ENCODE results near the gene PMPCA.

The PMPCA gene

DNA sequence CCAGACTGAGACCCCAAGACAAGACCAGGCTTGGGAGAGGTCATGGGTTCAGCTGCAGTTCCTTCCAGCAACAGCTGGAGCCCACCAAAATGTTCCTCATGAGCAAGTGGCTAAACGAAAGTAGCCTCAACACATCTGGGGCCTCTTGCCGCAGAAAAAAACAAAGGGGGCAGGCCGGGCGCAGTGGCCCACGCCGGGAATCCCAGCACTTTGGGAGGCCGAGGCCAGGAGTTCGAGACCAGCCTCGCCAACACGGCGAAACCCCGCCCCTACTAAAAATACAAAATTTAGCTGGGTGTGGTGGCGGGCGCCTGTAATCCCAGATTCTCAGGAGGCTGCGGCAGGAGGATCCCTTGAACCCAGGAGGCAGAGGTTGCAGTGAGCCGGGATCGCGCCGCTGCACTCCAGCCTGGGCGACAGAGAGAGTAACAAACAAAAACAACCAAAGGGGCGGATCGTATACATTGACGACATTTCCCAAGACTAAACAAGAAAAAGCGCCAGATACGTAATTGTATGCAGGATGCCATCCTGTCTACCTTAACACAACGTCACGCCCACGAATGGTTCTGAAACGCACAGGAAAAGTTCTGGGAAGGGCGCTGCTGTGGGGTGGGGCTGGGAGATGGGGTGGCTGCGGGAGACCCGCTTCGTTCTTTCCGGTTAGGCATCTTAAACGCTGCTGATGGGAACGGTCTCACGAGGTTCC, 27.5 kb downstream of the PMPCA start:
- peak in 1 of 2 experiments; percentile 29 for DNase-seq

DNA sequence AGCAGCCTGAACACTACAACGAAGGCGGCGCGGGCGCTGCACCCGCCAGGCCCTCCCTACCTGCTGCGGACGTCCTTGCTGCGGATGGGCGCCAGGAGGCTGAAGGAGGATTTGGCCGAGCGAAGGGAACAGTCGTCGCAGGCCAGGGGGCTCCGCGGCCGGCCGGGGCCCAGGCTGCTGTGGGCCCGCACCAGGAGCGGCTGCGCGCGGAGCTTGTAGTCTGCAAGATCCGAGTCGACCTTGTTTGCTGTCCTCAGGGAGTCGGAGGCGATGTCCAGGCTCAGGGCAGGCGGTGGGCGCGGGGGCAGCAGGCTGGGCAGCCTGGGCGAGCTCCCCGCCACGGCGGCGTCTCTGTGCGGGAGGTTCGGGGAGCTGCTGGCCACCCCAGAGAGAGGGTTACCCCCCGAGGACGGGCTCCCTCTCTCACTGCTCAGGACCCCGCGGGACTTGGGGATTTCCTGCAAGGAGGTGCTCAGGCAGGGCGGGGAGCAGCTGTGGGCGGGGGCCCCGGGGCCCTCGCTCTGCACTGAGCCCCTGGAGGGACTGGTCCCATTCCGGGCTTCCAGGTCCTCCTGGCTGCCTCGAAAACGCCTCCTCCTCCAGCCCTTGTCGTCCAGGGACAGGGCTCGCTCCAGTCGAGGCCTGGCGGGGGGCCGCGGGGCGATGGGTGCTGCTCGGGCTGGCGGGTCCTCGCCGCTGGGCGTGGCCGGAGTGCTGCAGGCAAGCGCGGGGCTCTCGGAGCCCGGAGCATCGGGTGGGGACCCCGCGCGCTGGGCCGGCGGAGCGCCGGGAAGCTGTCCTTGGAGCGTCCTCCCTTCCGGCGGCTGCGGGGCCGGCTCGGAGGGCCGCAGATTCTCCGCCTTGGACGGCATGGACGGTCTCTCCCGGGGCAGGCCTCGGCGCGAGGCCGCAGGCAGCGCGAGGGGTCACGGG, 28.4 kb downstream of the PMPCA start:
- DNase-seq: peak; percentile 76 to 80

DNA sequence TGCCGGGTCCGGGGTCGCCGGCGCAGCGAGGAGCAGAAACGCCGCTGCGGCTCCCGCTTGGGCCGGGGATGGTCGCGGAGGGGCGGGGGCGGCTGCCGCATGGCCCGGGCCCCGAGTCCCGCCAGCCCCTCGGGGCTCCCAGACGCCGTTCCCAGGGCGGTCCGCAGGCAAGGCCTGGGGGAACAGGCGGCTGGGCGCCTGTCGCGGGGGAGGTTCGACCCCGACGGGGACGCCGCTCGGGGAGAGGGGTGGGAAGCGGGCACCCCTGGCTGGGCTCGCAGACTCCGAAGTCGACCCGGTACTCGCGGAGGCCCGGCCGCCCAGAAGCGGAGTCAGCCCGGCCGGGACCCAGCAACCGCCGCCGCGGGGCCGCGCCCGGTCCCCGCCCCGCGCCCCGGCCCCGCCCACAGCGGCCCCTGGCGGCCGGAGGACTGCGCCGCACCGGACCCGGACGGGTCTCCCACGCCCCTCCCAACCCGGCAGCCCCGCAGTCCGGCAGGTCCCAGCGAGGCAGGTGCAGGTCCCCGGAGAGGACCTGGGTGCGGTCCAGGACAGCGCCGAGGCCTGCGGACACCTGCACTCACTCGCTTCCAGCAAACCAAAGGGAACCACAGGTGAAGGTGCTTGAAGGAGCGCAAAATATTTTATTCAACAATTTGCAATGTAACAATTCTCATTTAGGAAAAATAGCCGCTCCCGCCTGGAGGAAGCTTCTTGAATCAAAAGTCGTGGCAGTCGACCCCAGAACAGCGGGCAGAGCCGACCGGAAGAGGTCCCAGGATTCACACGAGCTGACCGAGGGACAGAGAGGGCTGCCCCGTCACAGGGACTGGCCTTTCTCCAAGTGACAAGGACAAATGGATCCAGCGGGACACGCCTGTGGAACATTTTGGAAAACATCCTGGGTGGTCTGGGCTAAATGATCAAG, 29.3 kb downstream of the PMPCA start, which contains the start of gene INPP5E:
Gene INPP5E, minus strand, starts transcription at position 365 of the 928 bp plus-strand sequence. CDS start 426 bp downstream, outside the sequence.
- DNase-seq: peak; percentile 87 to 93

DNA sequence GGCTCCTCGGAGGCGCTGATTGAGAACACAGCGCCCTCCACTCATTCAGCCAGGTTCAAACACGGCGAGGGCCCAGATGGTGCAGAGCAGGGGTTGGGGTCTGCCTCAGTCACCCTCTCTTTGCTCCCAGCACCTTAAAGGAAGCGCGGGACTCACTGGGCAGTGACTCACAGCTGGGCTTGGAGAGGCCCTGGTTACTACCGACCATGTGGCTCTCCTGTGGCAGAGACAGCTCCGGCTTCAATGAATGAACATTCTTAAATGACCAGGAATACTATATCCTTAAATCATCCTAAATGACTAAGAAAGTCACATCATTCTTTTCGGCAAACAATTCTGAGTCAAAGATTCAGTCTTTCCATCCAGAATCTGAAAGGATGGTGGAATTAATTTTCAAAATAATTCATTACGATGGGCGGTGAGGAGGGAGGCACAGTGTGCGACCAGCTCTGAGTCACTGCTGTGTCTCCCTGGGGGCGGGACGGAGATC, 30.8 kb downstream of the PMPCA start:
- no peak for DNase-seq

DNA sequence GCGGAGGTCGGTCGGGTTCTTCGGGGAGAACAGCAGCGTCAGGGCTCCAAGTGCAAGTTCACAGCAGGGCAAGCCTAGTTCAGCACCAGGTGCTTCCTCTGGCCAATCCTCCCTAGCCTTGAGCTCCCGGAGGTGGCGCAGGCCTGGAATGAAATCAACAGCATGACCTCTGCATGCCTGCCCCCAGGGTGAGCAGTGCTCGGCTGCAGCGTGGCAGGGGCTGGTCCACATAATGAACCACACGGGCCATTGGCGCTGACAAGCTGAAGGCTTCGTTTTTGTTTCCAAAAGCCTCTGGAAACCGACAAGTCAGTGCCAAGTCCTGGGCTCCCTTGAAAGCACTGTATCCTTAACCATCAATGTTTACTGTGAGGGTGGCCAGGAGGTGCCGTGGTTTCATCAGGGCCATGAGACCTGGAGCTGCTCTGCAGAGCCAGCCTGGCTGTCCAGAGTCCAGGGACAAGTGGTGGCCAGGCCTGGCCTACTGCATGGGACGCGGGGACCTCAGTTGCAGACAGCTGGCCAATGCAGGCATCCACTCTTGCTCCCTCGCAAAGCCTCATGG, 31.3 kb downstream of the PMPCA start:
- DNase-seq: no peak

DNA sequence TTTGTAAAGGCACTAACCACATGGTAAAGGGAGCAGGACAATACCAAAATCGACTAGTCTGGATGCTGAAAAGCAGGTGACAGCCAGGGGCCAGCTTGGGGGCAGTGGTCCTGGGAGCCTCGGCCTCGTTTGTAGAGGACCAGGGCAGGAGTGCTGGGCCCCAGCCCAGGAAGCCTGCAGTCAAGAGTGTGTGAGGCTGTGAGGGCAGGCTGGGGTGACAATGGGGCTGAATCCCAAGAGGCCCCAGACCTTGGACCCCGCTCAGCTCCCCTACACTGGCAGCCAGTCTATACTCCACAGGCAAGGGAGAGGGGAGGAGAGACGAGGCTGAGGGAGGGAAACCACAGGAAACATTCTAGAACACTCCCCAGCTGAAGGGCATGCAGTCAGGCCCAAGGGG, 31.8 kb downstream of the PMPCA start:
- DNase-seq: no peak

DNA sequence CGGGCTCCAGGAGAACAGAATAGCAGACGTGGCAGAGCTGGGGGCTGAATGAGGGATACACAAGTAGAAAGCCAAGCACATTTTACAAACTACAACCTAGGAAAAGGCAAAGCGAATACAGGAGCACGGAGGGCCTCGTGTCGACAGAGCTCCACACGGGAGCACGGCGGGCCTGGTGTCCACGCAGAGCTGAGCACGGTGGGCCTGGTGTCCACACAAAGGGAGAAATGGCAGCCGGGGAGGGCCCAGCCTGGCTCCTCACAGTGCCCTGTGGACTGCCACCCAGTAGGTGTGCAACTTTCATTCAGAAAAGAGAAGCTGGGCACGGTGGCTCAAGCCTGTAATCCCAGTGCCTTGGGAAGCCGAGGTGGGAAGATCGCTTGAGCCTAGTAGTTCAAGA, 32.6 kb downstream of the PMPCA start:
- no peak for DNase-seq

DNA sequence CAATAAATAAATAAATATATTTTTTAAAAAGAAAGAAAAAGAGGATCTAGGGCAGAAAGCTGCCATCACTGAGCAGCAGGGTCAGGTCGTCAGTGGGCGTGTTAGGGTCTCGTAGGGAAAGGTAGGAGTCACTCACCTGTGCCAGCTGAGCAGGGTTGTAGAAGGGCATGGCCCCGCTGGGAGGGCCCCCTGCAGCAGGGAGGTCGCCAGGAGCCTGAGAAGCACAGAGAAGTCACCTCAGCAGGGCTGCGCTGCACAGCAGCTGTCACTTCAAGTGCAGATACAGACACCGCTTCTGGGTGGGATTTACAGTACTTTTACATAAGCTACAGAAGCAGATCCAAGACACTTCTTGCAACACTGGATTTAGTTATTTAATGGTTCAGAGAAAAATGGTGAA, 33.2 kb downstream of the PMPCA start:
- no peak for DNase-seq

DNA sequence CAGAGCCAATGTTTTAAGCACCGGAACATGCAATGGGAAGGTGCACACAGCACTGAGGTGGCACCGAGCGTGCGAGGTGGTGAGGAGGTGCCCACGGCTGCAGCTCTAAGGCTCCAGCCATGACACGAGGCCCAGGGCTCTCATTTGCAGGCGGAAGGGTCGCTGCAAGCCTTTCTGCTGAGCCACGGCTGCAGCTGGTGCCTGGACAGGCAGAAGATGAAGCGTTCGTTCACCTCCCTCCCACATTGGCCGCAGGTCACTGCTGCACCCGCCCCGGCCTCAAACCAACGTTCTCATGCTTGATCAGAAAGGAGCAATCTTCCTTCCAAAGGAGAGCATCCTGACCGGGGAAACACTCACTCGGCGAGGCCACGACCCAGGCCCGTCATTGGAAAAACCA, 33.6 kb downstream of the PMPCA start:
- no peak for DNase-seq

DNA sequence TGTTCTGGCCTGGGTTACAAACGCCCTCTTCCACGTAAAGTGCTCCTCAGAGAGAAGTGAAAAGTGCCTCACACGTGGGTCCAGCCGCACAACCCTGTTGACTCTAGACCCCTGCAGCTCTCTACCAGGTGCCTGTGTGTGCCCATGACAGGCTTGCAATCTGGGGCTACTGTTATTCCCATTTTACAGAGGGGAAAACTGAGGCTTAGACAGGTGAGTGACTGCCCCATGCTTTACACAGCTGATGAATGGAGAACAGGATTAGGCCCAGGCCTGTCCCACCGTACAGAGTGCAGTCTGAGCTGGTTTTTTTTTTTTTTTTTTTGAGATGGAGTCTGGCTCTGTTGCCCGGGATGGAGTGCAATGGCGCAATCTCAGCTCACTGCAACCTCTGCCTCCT, 35.3 kb downstream of the PMPCA start:
- no peak for DNase-seq

DNA sequence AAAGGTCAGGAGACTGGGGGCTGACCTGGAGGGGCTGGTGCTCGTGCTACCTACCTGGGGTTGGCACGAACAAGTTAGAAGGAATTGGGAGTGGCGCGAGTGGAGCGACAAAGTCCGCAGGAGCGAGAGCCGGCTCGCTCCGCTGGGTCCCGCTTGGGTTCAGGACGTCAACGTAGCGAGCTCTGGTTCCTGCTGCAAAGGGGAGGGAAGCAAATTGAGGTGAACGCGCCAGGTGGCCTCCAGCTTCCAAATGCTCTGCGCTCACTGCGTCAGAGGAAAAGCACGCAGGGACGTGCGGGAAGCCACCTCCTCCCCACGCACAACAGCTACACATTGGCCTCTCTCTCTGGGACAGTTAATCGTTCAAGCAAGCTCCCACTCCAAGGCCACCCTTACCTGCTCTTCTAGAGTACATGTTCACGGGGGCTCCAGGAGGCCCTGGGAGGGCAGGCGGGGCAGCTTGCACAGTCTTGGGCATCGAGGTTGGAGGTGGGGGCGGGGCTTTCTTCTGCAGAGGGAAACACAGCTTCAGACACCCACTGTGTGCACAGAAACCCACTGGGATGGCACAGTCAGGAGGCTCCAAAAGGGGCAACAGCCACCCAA, 36.8 kb downstream of the PMPCA start:
- no peak for DNase-seq

DNA sequence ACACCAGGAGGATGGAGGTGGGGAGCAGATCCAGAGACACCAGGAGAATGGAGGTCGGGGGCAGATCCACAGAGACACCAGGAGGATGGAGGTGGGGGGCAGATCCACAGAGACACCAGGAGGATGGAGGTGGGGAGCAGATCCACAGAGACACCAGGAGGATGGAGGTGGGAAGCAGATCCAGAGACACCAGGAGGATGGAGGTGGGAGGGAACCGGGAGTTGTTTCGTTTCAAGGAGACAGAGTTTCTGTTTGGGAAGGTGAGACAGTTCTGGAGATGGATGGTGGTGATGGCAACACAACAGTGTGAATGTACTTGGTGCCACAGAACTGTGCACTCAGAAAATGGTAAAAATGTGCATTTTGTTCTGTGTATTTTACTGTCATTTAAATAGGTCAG, 38.2 kb downstream of the PMPCA start:
- no peak for DNase-seq

DNA sequence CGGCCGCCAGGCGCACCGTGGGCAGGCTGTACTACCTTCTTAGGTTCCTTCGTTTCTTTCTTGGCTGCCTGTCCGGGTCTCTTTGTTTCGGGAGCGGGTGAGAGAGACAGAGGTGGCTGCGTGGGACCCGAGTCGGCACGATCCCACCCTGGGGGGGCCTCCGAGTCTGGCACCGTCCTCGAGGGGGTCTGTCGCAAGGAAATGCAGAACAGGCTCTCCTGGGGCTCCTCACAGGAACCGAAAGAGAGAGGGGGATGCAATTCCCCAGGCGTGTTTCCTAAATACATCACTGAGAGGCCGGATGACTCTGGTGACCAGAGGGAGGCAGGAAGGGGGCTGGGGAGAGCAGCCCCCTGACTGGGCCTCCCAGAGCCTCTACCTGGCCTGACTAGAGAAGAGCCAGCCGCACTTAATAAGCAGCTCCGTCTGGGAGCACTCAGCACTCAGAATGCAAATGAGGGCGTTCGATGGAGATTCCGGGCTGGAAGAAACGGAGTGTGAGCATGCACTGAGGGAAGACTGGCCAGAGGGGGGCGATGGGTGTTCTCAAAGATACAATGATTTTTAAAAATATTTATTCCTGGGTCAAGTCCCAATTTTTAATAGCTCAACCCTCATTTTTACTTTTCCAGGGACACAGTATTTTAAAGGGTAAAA, 40.9 kb downstream of the PMPCA start:
- DNase-seq: no peak

DNA sequence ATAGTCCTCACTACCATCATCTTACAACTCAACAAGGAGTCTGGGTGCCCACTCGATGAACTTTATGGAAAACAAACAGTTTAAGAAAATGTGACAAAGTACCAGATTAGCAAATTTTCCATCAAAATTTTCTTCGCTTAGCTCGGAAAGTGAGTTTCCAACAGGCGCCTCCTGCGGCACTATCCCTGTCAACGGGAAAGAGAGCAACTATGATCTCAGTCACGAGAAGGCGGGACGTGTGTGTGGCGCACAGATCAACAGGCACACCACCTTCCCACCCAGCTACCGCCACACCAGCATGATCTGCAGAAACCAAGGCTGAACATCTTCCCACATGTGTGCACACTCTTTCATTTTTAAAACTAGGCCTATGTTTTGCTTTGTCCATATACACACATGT, 42.9 kb downstream of the PMPCA start:
- no peak for DNase-seq

DNA sequence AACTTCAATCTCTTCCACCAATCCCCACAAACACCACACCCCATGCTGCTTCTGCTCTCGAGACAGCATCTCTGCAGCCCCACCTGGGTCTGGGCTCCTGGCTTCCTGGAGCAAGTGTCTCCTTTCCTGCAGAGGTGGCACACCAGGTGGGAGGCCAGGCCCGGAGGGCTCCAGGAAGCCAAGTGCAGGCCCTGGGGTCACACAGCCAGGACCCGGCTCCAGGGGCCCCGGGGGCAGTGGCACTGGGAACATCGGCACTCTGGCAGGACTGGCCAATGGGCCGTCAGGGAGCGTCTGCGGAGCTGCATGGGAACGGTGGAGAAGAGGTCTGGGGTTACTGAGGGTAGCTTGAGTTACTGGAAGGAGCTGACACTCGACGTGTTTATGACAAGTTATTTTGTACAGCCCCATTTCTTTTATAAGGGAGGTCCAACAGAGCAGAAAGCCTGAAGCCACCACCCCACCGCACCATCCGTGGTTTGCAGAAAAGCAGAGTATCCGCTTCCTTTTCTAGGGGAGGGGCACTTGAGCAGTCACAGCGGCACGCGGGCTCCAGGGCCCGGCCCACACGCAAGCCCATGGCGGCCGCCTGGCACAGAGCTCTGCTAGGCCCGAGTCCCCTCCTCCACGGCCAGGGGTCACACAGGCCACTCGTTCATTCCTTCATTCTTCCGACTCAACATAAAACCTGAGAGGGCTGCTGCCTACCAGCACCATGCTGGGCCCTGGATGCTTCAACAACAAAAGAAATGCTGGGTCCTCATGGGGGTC, 43.8 kb downstream of the PMPCA start:
- no peak for DNase-seq

DNA sequence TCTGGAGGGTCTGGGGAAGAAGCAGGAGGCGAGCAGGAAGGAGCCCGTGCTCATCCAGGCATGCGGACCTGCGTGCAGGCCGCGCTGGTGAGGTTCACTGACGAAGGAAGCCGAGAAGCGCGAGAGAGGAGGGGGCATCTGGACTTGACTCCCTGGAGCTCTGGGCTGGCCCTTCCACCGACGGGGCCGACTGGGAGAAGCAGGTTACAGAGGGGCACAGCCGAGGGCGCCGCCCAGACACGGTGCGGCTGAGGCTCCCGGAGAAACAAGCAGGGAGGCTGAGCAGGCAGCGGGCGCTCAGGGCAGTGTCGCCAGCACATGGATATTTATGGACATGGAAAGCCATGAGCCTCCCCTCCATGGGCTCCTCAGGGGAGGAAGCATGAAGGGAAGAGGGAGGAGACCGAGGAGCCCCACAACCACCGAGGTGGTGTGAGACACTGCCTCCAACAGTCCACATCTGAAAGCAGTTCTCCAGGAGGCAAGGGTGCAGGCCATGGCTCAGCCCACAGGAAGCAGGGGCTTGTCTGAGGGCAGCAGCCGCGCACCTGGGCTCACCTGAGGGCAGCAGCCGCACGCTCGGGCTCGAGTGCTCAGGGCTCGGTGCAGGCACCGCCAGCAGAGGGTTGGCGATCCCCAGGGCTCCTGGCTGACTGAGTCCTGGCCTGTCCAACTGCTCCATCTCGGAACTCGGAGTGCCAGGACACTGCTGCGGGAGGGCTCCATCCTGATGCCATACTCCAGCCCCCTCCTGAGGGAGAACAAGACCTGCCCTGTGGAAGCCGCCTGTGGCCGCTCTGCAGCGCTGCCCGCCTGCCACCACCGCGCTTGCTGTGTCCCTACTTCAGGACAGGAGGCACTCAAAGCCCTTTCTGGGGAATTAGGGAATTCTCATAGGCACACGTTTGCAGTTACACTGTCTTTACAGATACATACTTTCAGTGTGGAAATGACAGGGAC, 44.9 kb downstream of the PMPCA start:
- no peak for DNase-seq

DNA sequence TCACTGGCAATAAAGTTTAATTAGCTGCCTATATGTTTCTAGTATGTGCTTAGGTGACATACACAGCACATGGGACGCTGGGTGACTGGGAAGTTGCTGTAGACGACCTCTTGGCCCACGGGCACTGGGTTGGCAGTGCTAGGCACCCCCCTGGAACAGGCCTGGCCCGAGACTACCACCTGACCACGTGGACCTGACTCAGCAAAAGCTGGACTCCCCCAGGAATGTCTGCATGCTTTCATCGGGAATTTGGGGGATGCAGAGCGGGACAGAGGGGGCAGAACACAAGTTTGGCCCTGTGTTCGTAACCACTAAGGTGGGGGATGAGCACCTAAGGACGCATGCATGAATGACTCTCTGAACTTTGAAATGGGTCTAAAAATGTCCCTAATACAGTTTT, 45.8 kb downstream of the PMPCA start:
- no peak for DNase-seq

DNA sequence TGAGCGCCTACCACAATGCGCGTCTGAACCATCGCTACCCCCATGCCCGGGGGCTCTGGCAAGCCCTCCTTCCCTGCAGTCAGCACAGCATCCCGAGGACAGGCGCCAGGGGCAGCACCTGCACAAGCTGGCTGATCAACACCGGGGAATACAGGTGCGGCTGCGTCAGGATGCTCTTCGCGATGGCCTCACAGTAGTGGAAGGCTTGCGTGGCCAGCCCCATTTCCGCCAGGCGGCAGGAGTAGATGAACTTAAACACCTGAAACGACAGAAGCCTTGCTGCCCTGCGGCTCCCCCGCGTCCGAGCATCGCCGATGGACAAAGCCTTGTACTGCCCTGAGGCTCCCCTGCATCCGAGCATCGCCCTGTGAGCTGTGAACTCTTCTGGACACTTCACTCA, 46.9 kb downstream of the PMPCA start:
- no peak for DNase-seq

DNA sequence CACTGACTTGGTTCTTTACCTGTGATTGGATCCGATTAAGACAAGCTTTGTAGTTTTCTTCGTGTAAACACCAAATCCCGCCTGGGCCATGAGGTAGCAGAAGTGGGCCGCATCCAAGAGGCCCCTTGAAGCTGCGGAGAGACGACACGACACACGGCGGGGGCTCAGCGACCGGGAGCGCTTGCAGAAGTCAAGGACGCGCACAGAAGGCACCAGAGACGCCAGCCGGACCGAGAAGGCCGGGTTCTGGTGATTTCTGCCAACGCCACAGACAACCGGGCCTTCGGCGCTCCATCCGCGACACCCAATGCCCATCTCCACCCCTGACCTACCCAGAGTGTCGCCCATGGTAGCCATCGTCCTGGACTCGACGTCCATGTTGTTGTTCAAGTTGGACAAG, 49.0 kb downstream of the PMPCA start:
- no peak for DNase-seq

All from activated T-cell treated with anti-CD3 and anti-CD28 coated beads, Interleukin-2, amount 50 U/mL, for 48 hours (primary cell).